ENCODE measurements around the gene SMPDL3A. TPM values are rescaled to one million over a fixed set of nuclear protein-coding genes. Genes with fewer than 3 reads are reported as not detected.
A peak's percentile ranks its signal among the peaks of the same experiment; 100 is the strongest.
"Not testable (repeated sequence)": the region's sequence is repeated elsewhere in the genome, so short reads cannot be mapped to it uniquely, and the experiment has no call there.

The SMPDL3A gene
- total RNA-seq (2014; rRNA removed; shearing (Covaris generic)): 59.4 and 60.4 TPM in 2 replicates
- polyA plus RNA-seq (2015; cell fraction: cytosol; rRNA removed): 38.1 and 41.5 TPM in 2 replicates
- polyA plus RNA-seq (2015; cell fraction: nucleus; rRNA removed): 19.7 and 20.3 TPM in 2 replicates

GRCh38 chr6:122789182-122790027 is at the start of gene SMPDL3A:
Gene SMPDL3A (plus strand): TSS chr6:122789258. CDS start chr6:122789347, 89 bp downstream.
- DNase-seq (ENCODE audit: low read depth, low spot score): peak; percentile 76
- in situ Hi-C loops (cut with HindIII; ENCODE audit: low pct_unique_long_range_greater_than_20kb, low sequenced_read_pairs): no loop called here

- DNase-seq (ENCODE audit: low read depth, low spot score): no peak
- in situ Hi-C loops (cut with HindIII; ENCODE audit: low pct_unique_long_range_greater_than_20kb, low sequenced_read_pairs): no loop called here
Measured at GRCh38 chr6:122740091-122740490, 49.0 kb upstream of the SMPDL3A start.

GRCh38 chr6:122740936-122741335 is 48.1 kb upstream of the SMPDL3A start:
- no peak for DNase-seq (ENCODE audit: low read depth, low spot score)
- in situ Hi-C loops (cut with HindIII; ENCODE audit: low pct_unique_long_range_greater_than_20kb, low sequenced_read_pairs): no loop called here

GRCh38 chr6:122744247-122744646 is 44.8 kb upstream of the SMPDL3A start:
- DNase-seq (ENCODE audit: low read depth, low spot score): peak; percentile 45
- in situ Hi-C loops (cut with HindIII; ENCODE audit: low pct_unique_long_range_greater_than_20kb, low sequenced_read_pairs): not testable (repeated sequence)

- in situ Hi-C loops (cut with HindIII; ENCODE audit: low pct_unique_long_range_greater_than_20kb, low sequenced_read_pairs); DNase-seq (ENCODE audit: low read depth, low spot score): not testable (repeated sequence)
Measured at GRCh38 chr6:122744856-122745255, 44.2 kb upstream of the SMPDL3A start.

GRCh38 chr6:122746688-122747087 is 42.4 kb upstream of the SMPDL3A start:
- in situ Hi-C loops (cut with HindIII; ENCODE audit: low pct_unique_long_range_greater_than_20kb, low sequenced_read_pairs): no loop called here
- DNase-seq (ENCODE audit: low read depth, low spot score): no peak

GRCh38 chr6:122747573-122747972 is 41.5 kb upstream of the SMPDL3A start:
- in situ Hi-C loops (cut with HindIII; ENCODE audit: low pct_unique_long_range_greater_than_20kb, low sequenced_read_pairs): no loop called here
- DNase-seq (ENCODE audit: low read depth, low spot score): no peak

- DNase-seq (ENCODE audit: low read depth, low spot score); in situ Hi-C loops (cut with HindIII; ENCODE audit: low pct_unique_long_range_greater_than_20kb, low sequenced_read_pairs): not testable (repeated sequence)
Measured at GRCh38 chr6:122748945-122749344, 40.1 kb upstream of the SMPDL3A start.

GRCh38 chr6:122749451-122750050 is 39.5 kb upstream of the SMPDL3A start:
- in situ Hi-C loops (cut with HindIII; ENCODE audit: low pct_unique_long_range_greater_than_20kb, low sequenced_read_pairs): no loop called here
- peak; percentile 83 for DNase-seq (ENCODE audit: low read depth, low spot score)

- DNase-seq (ENCODE audit: low read depth, low spot score): no peak
- in situ Hi-C loops (cut with HindIII; ENCODE audit: low pct_unique_long_range_greater_than_20kb, low sequenced_read_pairs): no loop called here
Measured at GRCh38 chr6:122751326-122751725, 37.7 kb upstream of the SMPDL3A start.

- no peak for DNase-seq (ENCODE audit: low read depth, low spot score)
- in situ Hi-C loops (cut with HindIII; ENCODE audit: low pct_unique_long_range_greater_than_20kb, low sequenced_read_pairs): no loop called here
Measured at GRCh38 chr6:122752459-122752858, 36.6 kb upstream of the SMPDL3A start.

- in situ Hi-C loops (cut with HindIII; ENCODE audit: low pct_unique_long_range_greater_than_20kb, low sequenced_read_pairs): no loop called here
- DNase-seq (ENCODE audit: low read depth, low spot score): no peak
Measured at GRCh38 chr6:122753000-122753687, 35.9 kb upstream of the SMPDL3A start.

- in situ Hi-C loops (cut with HindIII; ENCODE audit: low pct_unique_long_range_greater_than_20kb, low sequenced_read_pairs): no loop called here
- DNase-seq (ENCODE audit: low read depth, low spot score): peak; percentile 57
Measured at GRCh38 chr6:122753688-122754056, 35.4 kb upstream of the SMPDL3A start.

- in situ Hi-C loops (cut with HindIII; ENCODE audit: low pct_unique_long_range_greater_than_20kb, low sequenced_read_pairs): no loop called here
- DNase-seq (ENCODE audit: low read depth, low spot score): peak; percentile 81
Measured at GRCh38 chr6:122754191-122754731, 34.8 kb upstream of the SMPDL3A start.

- in situ Hi-C loops (cut with HindIII; ENCODE audit: low pct_unique_long_range_greater_than_20kb, low sequenced_read_pairs): no loop called here
- DNase-seq (ENCODE audit: low read depth, low spot score): no peak
Measured at GRCh38 chr6:122755901-122756300, 33.2 kb upstream of the SMPDL3A start.

- no peak for DNase-seq (ENCODE audit: low read depth, low spot score)
- in situ Hi-C loops (cut with HindIII; ENCODE audit: low pct_unique_long_range_greater_than_20kb, low sequenced_read_pairs): no loop called here
Measured at GRCh38 chr6:122758927-122759334, 30.1 kb upstream of the SMPDL3A start.

GRCh38 chr6:122760330-122760729 is 28.7 kb upstream of the SMPDL3A start:
- in situ Hi-C loops (cut with HindIII; ENCODE audit: low pct_unique_long_range_greater_than_20kb, low sequenced_read_pairs): no loop called here
- no peak for DNase-seq (ENCODE audit: low read depth, low spot score)

GRCh38 chr6:122766256-122766655 is 22.8 kb upstream of the SMPDL3A start:
- in situ Hi-C loops (cut with HindIII; ENCODE audit: low pct_unique_long_range_greater_than_20kb, low sequenced_read_pairs): no loop called here
- DNase-seq (ENCODE audit: low read depth, low spot score): no peak

Measured in SK-MEL-5 (cell line).